NOMO-1 (cell line): ENCODE data around the gene TBC1D14.
"Not testable (repeated sequence)": the region's sequence is repeated elsewhere in the genome, so short reads cannot be mapped to it uniquely, and the experiment has no call there.

Experiments used
- DNase-seq, 2 experiments: peaks; one replicate each; lab custom pipeline; 2025; ENCODE audit not compliant: unreplicated experiment in 2 of 2; lab: John Stamatoyannopoulos, UW

TBC1D14 gene

DNA sequence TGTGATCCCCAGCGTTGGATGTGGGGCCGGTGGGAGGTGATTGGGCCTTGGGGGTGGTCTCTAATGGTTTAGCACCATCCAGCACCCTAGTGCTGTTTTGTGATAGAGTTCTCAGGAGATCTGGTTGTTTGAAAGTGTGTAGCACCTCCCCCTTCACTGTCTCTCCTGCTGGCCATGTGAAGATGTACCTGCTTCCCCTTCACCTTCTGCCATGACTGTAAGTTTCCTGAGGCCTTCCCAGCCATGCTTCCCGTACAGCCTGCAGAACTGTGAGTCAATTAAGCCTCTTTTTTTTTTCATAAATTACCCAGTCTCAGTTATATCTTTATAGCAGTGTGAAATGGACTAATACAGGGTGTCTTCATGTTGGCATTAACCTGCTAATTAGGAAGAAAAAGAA, 19.3 kb upstream of the TBC1D14 start:
- DNase-seq: no peak

DNA sequence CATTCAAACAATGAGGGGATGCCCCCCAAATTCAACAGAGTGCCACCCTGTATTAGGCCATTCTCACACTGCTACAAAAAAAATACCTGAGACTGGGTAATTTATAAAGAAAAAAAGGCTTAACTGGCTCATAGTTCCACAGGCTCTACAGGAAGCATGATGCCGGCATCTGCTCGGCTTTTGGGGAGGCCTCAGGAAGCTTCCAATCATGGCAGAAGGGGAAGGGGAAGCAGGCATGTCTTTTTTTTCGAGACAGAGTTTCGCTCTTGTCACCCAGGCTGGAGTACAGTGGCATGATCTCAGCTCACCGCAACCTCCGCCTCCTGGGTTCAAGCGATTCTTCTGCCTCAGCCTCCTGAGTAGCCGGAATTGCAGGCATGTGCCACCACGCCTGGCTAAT, 18.7 kb upstream of the TBC1D14 start:
- DNase-seq: not testable (repeated sequence)

GRCh38 chr4:6891436-6892170, 18.0 kb upstream of the TBC1D14 start:
- DNase-seq: peak; percentile 49 to 64

GRCh38 chr4:6892190-6892908, 17.3 kb upstream of the TBC1D14 start:
- peak; percentile 70 to 89 for DNase-seq

DNA sequence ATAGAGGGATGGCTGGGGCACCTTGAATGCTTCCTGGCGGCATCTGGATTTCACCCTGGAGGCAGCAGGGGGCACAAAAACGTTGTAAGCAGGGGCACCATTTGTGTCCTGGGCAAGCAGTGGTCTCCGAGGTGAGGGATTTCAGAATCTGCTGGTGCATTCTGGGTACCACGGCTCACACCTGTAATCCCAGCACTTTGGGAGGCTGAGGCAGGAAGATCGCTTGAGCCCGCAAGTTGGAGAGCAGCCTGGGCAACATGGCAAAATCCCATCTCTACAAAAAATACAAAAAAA, 16.8 kb upstream of the TBC1D14 start:
- no peak for DNase-seq

GRCh38 chr4:6893449-6894085, 16.1 kb upstream of the TBC1D14 start:
- DNase-seq: peak; percentile 64 to 86

GRCh38 chr4:6894086-6894478, 15.5 kb upstream of the TBC1D14 start:
- DNase-seq: no peak

DNA sequence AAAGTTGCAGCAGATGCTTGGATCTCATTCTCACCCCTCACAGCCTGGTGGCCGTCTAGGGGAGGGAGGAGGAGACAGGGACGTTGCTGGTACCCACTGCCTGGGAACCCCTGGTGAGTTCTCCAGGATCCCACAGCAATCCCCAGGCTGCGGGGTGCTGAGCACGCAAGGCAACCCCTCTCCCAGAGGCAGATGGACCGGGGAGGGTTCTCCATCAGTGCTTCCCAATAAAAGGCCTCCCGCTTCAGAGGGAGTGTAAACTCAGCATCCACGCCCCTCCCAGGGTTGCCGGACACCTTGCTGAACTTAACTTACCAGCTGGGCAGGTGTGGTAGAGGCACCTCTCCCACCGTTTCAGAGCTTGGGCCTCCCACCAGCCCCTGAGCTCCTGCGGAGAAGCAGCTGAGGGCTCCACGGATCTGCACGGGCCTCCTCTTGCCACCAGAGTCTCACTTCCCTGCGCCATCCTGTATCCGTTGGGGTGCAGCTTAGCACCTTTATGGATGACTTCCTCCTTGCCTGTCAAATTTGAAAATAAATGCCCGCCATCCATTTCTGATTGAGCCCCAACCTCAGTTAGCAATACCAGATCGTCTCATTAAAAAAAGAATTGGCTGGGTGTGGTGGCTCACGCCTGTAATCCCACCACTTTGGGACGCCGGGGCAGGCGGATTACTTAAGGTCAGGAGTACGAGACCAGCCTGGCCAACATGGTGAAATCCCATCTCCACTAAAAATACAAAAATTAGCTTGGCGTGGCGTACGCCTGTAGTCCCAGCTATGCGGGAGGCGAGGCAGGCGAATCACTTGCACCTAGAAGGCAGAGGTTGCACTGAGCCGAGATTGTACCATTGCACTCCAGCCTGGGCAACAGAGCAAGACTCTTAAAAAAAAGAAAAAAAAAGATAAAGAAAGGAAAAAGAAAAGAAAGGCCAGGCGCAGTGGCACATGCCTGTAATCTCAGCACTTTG, 14.8 kb upstream of the TBC1D14 start:
- no peak for DNase-seq

GRCh38 chr4:6896035-6896434, 13.6 kb upstream of the TBC1D14 start:
- DNase-seq: no peak

DNA sequence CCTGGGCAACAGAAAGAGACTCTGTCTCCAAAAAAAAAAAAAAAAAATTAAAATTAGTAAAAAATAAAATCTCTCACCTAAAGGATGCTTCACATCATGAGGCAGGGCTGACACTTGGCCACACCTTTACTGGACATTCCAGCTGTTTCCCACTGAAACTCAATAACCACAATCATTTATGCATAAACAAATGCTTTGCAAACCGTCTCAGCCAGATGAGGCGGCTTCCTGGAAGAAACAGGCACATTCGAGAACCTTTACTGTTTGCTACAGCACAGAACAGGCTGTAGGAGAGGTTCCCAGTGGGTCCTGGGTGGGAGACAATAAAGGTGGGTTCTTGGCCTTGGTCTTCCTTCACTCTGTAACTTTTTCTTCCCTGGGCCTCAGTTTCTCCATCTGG, 10.9 kb upstream of the TBC1D14 start:
- no peak for DNase-seq

DNA sequence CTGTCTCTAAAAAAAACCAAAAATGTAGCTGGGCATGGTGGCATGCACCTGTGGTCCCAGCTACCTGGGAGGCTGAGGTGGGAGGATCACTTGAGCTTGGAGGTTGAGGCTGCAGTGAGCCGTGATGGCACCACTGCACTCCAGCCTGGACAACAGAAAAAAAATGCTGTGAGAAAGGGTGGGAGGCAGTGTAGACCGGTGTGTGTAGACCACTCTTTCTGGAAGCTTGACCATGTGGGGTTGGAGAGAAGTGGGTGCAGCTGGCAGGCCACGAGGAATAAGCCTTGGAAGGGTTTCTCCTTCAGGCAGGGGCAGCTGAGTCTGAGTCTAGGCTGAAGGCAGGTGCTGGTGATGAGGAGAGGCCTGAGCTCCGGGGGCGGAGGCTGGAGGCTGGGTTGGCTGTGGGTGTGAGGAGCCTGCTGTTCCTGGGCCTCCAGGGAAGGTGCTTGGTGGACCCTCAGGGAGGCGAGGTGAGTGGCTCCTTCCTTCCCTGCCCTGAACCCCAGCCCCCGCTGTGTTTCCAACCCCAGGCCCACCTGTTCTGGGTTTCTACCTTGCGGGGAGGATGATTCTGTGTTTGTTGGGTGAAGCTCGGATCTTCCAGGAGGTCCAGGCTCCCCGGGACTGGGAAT, 9.3 kb upstream of the TBC1D14 start:
- DNase-seq: no peak

DNA sequence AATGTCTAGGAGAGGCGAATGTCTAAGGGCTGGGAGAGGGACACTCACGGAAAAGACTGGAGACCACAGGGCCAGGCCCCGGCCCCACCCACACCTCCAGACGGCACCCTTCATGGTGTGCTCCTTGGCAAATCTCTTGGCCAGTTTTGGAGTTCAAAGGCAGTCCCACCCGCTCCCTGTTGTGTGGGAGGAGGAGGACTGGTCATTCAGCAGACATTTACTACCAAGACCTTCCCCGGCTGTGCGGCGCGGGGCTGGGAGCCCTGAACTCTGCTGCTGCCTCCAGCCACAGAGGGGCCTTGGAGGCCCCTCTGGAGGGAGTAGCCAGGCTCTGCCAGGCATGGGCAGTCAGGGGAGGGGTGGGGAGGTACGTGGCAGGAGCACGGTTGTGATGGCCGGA, 8.7 kb upstream of the TBC1D14 start:
- no peak for DNase-seq

GRCh38 chr4:6901669-6902317, 7.8 kb upstream of the TBC1D14 start:
- no peak for DNase-seq

DNA sequence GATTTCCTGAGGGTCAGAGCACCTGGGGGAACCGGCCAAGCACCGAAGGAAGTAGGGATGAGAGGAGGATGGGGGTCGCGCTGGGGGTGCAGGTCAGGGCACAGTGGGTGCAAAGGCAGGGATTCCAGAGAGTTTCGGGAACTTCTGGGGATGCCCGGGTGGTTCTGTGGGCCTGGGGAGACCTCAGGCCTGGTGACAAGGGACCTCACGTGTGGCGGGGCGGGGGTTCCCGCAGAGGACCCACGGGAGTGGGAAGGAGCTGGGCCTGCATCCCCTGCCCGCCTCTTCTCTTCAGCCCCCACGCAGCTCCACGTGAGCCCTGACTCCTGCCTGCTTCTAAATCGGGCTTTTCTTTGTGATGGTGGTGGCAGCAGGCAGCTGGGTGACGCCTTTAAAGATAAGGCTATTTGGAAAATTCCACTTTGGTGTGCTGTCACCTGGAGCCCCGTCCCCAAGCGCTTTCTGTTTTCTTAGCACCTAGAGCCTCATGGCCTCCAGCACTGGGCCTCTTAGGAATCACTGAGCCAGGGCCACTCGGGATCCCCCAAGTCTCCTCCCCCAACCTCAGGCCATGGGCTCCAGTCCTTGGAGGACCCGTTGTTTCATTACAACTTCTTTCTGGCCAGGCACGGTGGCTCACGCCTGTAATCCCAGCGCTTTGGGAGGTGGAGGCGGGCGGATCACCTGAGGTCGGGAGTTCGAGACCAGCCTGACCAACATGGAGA, 7.1 kb upstream of the TBC1D14 start:
- DNase-seq: no peak

- no peak for DNase-seq
Measured at GRCh38 chr4:6905516-6906445, 3.8 kb upstream of the TBC1D14 start.

- not testable (repeated sequence) for DNase-seq
Measured at GRCh38 chr4:6906486-6906885, 3.1 kb upstream of the TBC1D14 start.

DNA sequence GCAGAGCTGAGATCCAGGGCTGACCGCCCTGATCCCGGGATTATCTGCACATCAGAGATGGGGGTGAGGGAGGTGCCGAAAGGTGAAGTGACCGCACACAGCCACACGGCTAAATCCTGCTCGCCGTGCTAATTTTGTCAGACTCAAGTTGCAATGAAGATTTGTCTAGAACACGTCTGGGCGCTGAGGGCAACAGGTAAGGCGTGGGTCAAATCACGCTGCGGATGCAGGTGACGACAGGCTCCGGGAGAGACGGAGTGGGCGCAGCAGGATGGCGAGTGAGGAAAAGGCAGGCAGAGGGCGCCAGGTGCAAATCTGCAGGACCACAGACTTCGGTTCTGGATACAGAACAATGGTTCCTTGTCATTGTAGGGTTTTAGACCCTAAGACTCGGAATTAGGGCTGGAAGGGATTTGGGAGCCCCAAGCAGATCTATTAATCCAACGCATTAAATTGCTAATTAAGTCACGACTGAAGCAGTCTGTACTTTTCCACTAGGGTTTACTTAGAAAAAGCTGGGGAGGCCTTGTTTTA, 1.9 kb upstream of the TBC1D14 start:
- DNase-seq: no peak
